CD4-positive, alpha-beta memory T cell (primary cell): ENCODE results near the gene ABCA3. TPM values are rescaled to one million over a fixed set of nuclear protein-coding genes. Genes with fewer than 3 reads are reported as not detected.

Source experiments
- CTCF ChIA-PET: fragments of 350-600 bp; sonication (Branson Sonifier 250); formaldehyde crosslinking; loops from one replicate; lab custom pipeline; 2021; ENCODE audit warnings: inconsistent platforms; ENCODE audit not compliant: partially characterized antibody; lab: Charles Lee
- POLR2A ChIA-PET: fragments of 350-600 bp; sonication (Branson Sonifier 250); formaldehyde crosslinking; loops from one replicate; lab custom pipeline; 2021; ENCODE audit not compliant: partially characterized antibody; lab: Charles Lee
- DNase-seq, 5 donors: peaks; one replicate each; pipeline versions ENCODE4 v3.0.0 to v3.0.0-alpha.2; 2020 to 2022; ENCODE audit warnings: mixed read lengths in 1 of 5
- H3K27ac ChIP-seq: one replicate; pipeline ENCODE4 v1.7.0; 2013; ENCODE audit warnings: low read depth, low read length
- H3K27me3 ChIP-seq: 2 replicates; pipeline ENCODE4 v1.7.0; 2013; ENCODE audit warnings: mild to moderate bottlenecking, low read length, moderate library complexity; ENCODE audit not compliant: insufficient read depth
- H3K36me3 ChIP-seq: 2 replicates; pipeline ENCODE4 v1.7.0; 2013; ENCODE audit warnings: mild to moderate bottlenecking, low read length, moderate library complexity; ENCODE audit not compliant: insufficient read depth
- H3K4me1 ChIP-seq: 2 replicates; pipeline ENCODE4 v1.7.0; 2013; ENCODE audit warnings: mild to moderate bottlenecking, low read length, moderate library complexity; ENCODE audit not compliant: insufficient read depth
- H3K4me3 ChIP-seq, 2 donors: one replicate each; pipeline ENCODE4 v1.7.0; 2013; ENCODE audit warnings: low read length in 2 of 2, mild to moderate bottlenecking in 1 of 2
- H3K9me3 ChIP-seq, 2 donors: one replicate each; pipeline ENCODE4 v1.7.0; 2013; ENCODE audit warnings: low read length in 2 of 2, control low read depth in 1 of 2; ENCODE audit not compliant: control insufficient read depth in 1 of 2
- H3K27ac Mint-ChIP-seq, 7 donors: one replicate each; pipeline ENCODE4 v1.8.0; 2020 to 2021; ENCODE audit warnings: mixed read lengths in 7 of 7, mild to moderate bottlenecking in 6 of 7, inconsistent platforms in 3 of 7, moderate library complexity in 3 of 7
- H3K27me3 Mint-ChIP-seq, 2 donors: one replicate each; pipeline ENCODE4 v1.8.0; 2020 to 2021; ENCODE audit warnings: mixed read lengths in 2 of 2
- H3K36me3 Mint-ChIP-seq, 2 donors: one replicate each; pipeline ENCODE4 v1.8.0; 2020 to 2021; ENCODE audit warnings: mixed read lengths in 2 of 2, inconsistent platforms in 1 of 2, mild to moderate bottlenecking in 1 of 2
- H3K4me1 Mint-ChIP-seq, 4 donors: one replicate each; pipeline ENCODE4 v1.8.0; 2020 to 2021; ENCODE audit warnings: mixed read lengths in 4 of 4, mild to moderate bottlenecking in 1 of 4
- H3K4me3 Mint-ChIP-seq, 8 donors: one replicate each; pipeline ENCODE4 v1.8.0; 2020 to 2021; ENCODE audit warnings: mixed read lengths in 8 of 8, mild to moderate bottlenecking in 7 of 8, moderate library complexity in 6 of 8, inconsistent platforms in 3 of 8
- H3K9me3 Mint-ChIP-seq, 8 donors: one replicate each; pipeline ENCODE4 v1.8.0; 2020 to 2021; ENCODE audit warnings: mixed read lengths in 8 of 8, mild to moderate bottlenecking in 5 of 8, inconsistent platforms in 3 of 8, moderate library complexity in 1 of 8
- intact Hi-C: fragments of 100-400 bp; cut with micrococcal nuclease; formaldehyde crosslinking; loops from one replicate; pipeline ENCODE4 v1.15.1; 2023
- polyA plus RNA-seq, 2 donors: library from polyadenylated mRNA; unstranded; fragments of 300-500 nt; fragmentation: Illumina TruSeq; gene quantifications; one replicate each; pipeline ENCODE4 v1.2.3, GENCODE V29; 2021
- total RNA-seq, 2 experiments: library from RNA; stranded (reverse); gene quantifications; one replicate each; pipeline ENCODE4 v1.2.3, GENCODE V29; 2021

The ABCA3 gene
- total and polyA plus RNA-seq, 4 experiments from 2014 or later, result 1.7 to 12.7 (median 6.5) TPM

GRCh38 chr16:2308089-2308962 lies 32.2 kb downstream of the ABCA3 start:
- H3K27ac Mint-ChIP-seq, result no peak overlapping the region
- POLR2A ChIA-PET, result no interaction called here

GRCh38 chr16:2299915-2300192 lies 40.7 kb downstream of the ABCA3 start:
- no peaks in the 10 kb centered on the region for H3K4me1 ChIP-seq
- no peaks in the 10 kb centered on the region for H3K27me3 ChIP-seq
- H3K9me3 ChIP-seq, result no peaks in the 10 kb centered on the region
- Mint-ChIP-seq H3K27ac (no peak overlapping the region), H3K27me3 (no peaks in the 10 kb centered on the region), H3K4me1 (no peaks in the 10 kb centered on the region), H3K4me3 (no peak overlapping the region), H3K9me3 (no peaks in the 10 kb centered on the region), H3K36me3 (peaks cover 0 to 1% of the 10 kb centered on the region in 2 donors)
- DNase-seq, result no peak
- CTCF ChIA-PET, result no interaction called here
- H3K4me3 ChIP-seq, result no peak overlapping the region
- H3K27ac ChIP-seq, result no peak overlapping the region
- no peaks in the 10 kb centered on the region for H3K36me3 ChIP-seq
- POLR2A ChIA-PET, result no interaction called here
- intact Hi-C loops, result no loop called here

More at GRCh38 chr16:2308089-2308962, 32.2 kb downstream of the ABCA3 start:
- Histone ChIP-seq H3K27ac (no peak overlapping the region), H3K36me3 (no peaks in the 10 kb centered on the region), H3K9me3 (no peaks in the 10 kb centered on the region), H3K4me1 (no peaks in the 10 kb centered on the region), H3K27me3 (no peaks in the 10 kb centered on the region), H3K4me3 (no peak overlapping the region)
- DNase-seq, result no peak
- intact Hi-C loops, result no loop called here
- H3K9me3 Mint-ChIP-seq, result no peaks in the 10 kb centered on the region
- no peaks in the 10 kb centered on the region for H3K27me3 Mint-ChIP-seq
- CTCF ChIA-PET, result no interaction called here
- no peaks in the 10 kb centered on the region for H3K4me1 Mint-ChIP-seq
- H3K36me3 Mint-ChIP-seq, result peaks cover 0 to 1% of the 10 kb centered on the region in 2 donors
- H3K4me3 Mint-ChIP-seq, result no peak overlapping the region

GRCh38 chr16:2299121-2299914 lies 41.2 kb downstream of the ABCA3 start:
- Mint-ChIP-seq H3K36me3 (peaks cover 0 to 1% of the 10 kb centered on the region in 2 donors), H3K27ac (no peak overlapping the region), H3K9me3 (no peaks in the 10 kb centered on the region), H3K27me3 (no peaks in the 10 kb centered on the region), H3K4me3 (no peak overlapping the region), H3K4me1 (no peaks in the 10 kb centered on the region)
- Histone ChIP-seq H3K4me1 (no peaks in the 10 kb centered on the region), H3K4me3 (no peak overlapping the region), H3K27ac (no peak overlapping the region), H3K36me3 (no peaks in the 10 kb centered on the region), H3K27me3 (no peaks in the 10 kb centered on the region), H3K9me3 (no peaks in the 10 kb centered on the region)
- ChIA-PET POLR2A (no interaction called here), CTCF (no interaction called here)
- no peak for DNase-seq
- intact Hi-C loops, result no loop called here

- DNase-seq, result no peak
Observed at GRCh38 chr16:2298621-2299020, 41.9 kb downstream of the ABCA3 start.

GRCh38 chr16:2297506-2297860 lies 43.0 kb downstream of the ABCA3 start:
- Mint-ChIP-seq H3K4me3 (no peak overlapping the region), H3K27ac (no peak overlapping the region), H3K9me3 (no peaks in the 10 kb centered on the region), H3K4me1 (no peaks in the 10 kb centered on the region), H3K36me3 (no peaks in the 10 kb centered on the region), H3K27me3 (no peaks in the 10 kb centered on the region)
- ChIA-PET CTCF (no interaction called here), POLR2A (no interaction called here)
- no peak overlapping the region for H3K4me3 ChIP-seq
- H3K9me3 ChIP-seq, result no peaks in the 10 kb centered on the region
- intact Hi-C loops, result no loop called here
- H3K4me1 ChIP-seq, result no peaks in the 10 kb centered on the region
- no peak overlapping the region for H3K27ac ChIP-seq
- DNase-seq, result no peak
- H3K27me3 ChIP-seq, result no peaks in the 10 kb centered on the region
- no peaks in the 10 kb centered on the region for H3K36me3 ChIP-seq

More at GRCh38 chr16:2298621-2299020, 41.9 kb downstream of the ABCA3 start:
- Mint-ChIP-seq H3K27ac (no peak overlapping the region), H3K27me3 (no peaks in the 10 kb centered on the region), H3K4me3 (no peak overlapping the region), H3K36me3 (peaks cover 0 to 1% of the 10 kb centered on the region in 2 donors), H3K9me3 (no peaks in the 10 kb centered on the region), H3K4me1 (no peaks in the 10 kb centered on the region)
- H3K27me3 ChIP-seq, result no peaks in the 10 kb centered on the region
- intact Hi-C loops, result no loop called here
- H3K27ac ChIP-seq, result no peak overlapping the region
- ChIA-PET CTCF (interaction anchor here (0.6 kb wide), 1 partner anchor 189 kb away, joined by 3 read pairs; no protein-coding TSS in a partner anchor), POLR2A (no interaction called here)
- H3K4me1 ChIP-seq, result no peaks in the 10 kb centered on the region
- H3K4me3 ChIP-seq, result no peak overlapping the region
- H3K9me3 ChIP-seq, result no peaks in the 10 kb centered on the region
- no peaks in the 10 kb centered on the region for H3K36me3 ChIP-seq

GRCh38 chr16:2296661-2297505 lies 43.6 kb downstream of the ABCA3 start:
- intact Hi-C loops, result no loop called here
- ChIA-PET CTCF (interaction anchor here (1.0 kb wide), 1 partner anchor 9 kb away, joined by 3 read pairs; no protein-coding TSS in a partner anchor), POLR2A (no interaction called here)
- H3K27ac Mint-ChIP-seq, result no peak overlapping the region
- no peak for DNase-seq
- H3K4me1 Mint-ChIP-seq, result no peaks in the 10 kb centered on the region
- no peak overlapping the region for H3K4me3 Mint-ChIP-seq
- H3K4me3 ChIP-seq, result no peak overlapping the region
- no peaks in the 10 kb centered on the region for H3K9me3 ChIP-seq
- no peaks in the 10 kb centered on the region for H3K4me1 ChIP-seq
- H3K36me3 Mint-ChIP-seq, result peaks cover 0 to 3% of the 10 kb centered on the region in 2 donors
- H3K27ac ChIP-seq, result no peak overlapping the region
- H3K36me3 ChIP-seq, result no peaks in the 10 kb centered on the region
- no peaks in the 10 kb centered on the region for H3K27me3 Mint-ChIP-seq
- H3K9me3 Mint-ChIP-seq, result no peaks in the 10 kb centered on the region
- H3K27me3 ChIP-seq, result no peaks in the 10 kb centered on the region
